ENCODE measurements around the gene TMEM37. TPM values are rescaled to one million over a fixed set of nuclear protein-coding genes. Genes with fewer than 3 reads are reported as not detected.

The TMEM37 gene
- total and polyA plus RNA-seq, 2 of the 13 experiments (the other 11 are each of a cell fraction or from before 2014, with no cell fraction given), result 37.7 to 115 TPM

GRCh38 chr2:119426801-119427395, 4.8 kb upstream of the TMEM37 start (continued):
- no peak for TF ChIP-seq TOPORS (CRISPR knock-in tag; IDR thresholded peaks at IDR 0.05)
- 0 out of 2 replicates have a peak, but pooled peaks have one; percentile 20 for TF ChIP-seq HMGXB3 (CRISPR knock-in tag; IDR thresholded peaks at IDR 0.05; ENCODE audit: borderline replicate concordance)
- TF ChIP-seq GTF3A (CRISPR knock-in tag; conservative IDR thresholded peaks at IDR 0.05), result no peak
- TF ChIP-seq ZNF281 (CRISPR knock-in tag; IDR thresholded peaks at IDR 0.05; ENCODE audit: borderline replicate concordance), result peak; percentile 67; the same call in 1 of the 2 replicates
- no peak for TF ChIP-seq SUZ12 (IDR thresholded peaks at IDR 0.05; ENCODE audit: low read depth, low read length)
- no peak for TF ChIP-seq TRIM22 (IDR thresholded peaks at IDR 0.05)
- peak; percentile 86 for TF ChIP-seq ZFP91 (CRISPR knock-in tag; IDR thresholded peaks at IDR 0.05; ENCODE audit: borderline replicate concordance)
- no peak for TF ChIP-seq NFYC (CRISPR knock-in tag; IDR thresholded peaks at IDR 0.05)
- TF ChIP-seq ZNF557 (CRISPR knock-in tag; IDR thresholded peaks at IDR 0.05), result no peak
- no peak for TF ChIP-seq ZNF3 (CRISPR knock-in tag; IDR thresholded peaks at IDR 0.05)
- TF ChIP-seq ZSCAN21 (CRISPR knock-in tag; IDR thresholded peaks at IDR 0.05; ENCODE audit: borderline replicate concordance), result peak; percentile 87; the same call in 1 of the 2 replicates
- TF ChIP-seq THYN1 (CRISPR knock-in tag; IDR thresholded peaks at IDR 0.05; ENCODE audit: borderline replicate concordance, low read depth), result no peak
- peak; percentile 33; the same call in 1 of the 2 replicates for TF ChIP-seq SOX13 (IDR thresholded peaks at IDR 0.05)
- TF ChIP-seq SOX13 (CRISPR knock-in tag; conservative IDR thresholded peaks at IDR 0.05 in 1 of 2, IDR thresholded peaks at IDR 0.05 in 1 of 2), result peak in 1 of 2 experiments; percentile 95; a peak in 2 of 4 replicates
- no peak for TF ChIP-seq PCBP1 (IDR thresholded peaks at IDR 0.05; ENCODE audit: borderline replicate concordance, low read depth, low read length)
- TF ChIP-seq NCOA2 (CRISPR knock-in tag; IDR thresholded peaks at IDR 0.05), result peak; percentile 82
- no peak for TF ChIP-seq ZNF451 (CRISPR knock-in tag; IDR thresholded peaks at IDR 0.05)
- 0 out of 2 replicates have a peak, but pooled peaks have one; percentile 16 for TF ChIP-seq CBFB (CRISPR knock-in tag; IDR thresholded peaks at IDR 0.05)

Data from HepG2 (cell line).